H1 (cell line): ENCODE results near the gene CHRDL2. TPM values are rescaled to one million over a fixed set of nuclear protein-coding genes. Genes with fewer than 3 reads are reported as not detected.

Source experiments
- CTCF ChIA-PET: fragments of 300-600 bp; sonication (Branson Sonifier 250); formaldehyde crosslinking; loops from one replicate; lab custom pipeline; 2021; ENCODE audit not compliant: partially characterized antibody; lab: Charles Lee
- POLR2A ChIA-PET: fragments of 300-600 bp; sonication (Branson Sonifier 250); formaldehyde crosslinking; loops from one replicate; lab custom pipeline; 2021; ENCODE audit warnings: inconsistent platforms; ENCODE audit not compliant: partially characterized antibody; lab: Charles Lee
- DNase-seq, 2 experiments: peaks; one replicate each; pipeline versions ENCODE4 v3.0.0 to v3.0.0-alpha.2; 2010 to 2022; ENCODE audit warnings: low spot score in 2 of 2, low read depth in 1 of 2, mixed read lengths in 1 of 2
- FAIRE-seq: peaks from 2 replicates; lab custom pipeline; 2011; peaks lifted over from hg19 to GRCh38; lab: Jason Lieb, UNC
- H2AFZ ChIP-seq: 2 replicates; pipeline ENCODE4 v1.8.1; 2012; ENCODE audit warnings: low read length, inconsistent platforms
- H2AK5ac ChIP-seq: 2 replicates; pipeline ENCODE4 v1.6.1; 2013; ENCODE audit warnings: low read depth, low read length
- H2BK120ac ChIP-seq: replicated peaks from 2 replicates; pipeline ENCODE3; 2013; ENCODE audit warnings: low read depth, low read length, inconsistent platforms
- H2BK12ac ChIP-seq: 2 replicates; pipeline ENCODE4 v1.6.1; 2013; ENCODE audit warnings: low read depth, low read length
- H2BK15ac ChIP-seq: 2 replicates; pipeline ENCODE4 v1.6.1; 2013; ENCODE audit warnings: low read length
- H2BK20ac ChIP-seq: 2 replicates; pipeline ENCODE4 v1.6.1; 2013; ENCODE audit warnings: low read length
- H2BK5ac ChIP-seq: 2 replicates; pipeline ENCODE4 v1.6.1; 2013; ENCODE audit warnings: low read depth, low read length
- H3K14ac ChIP-seq: 2 replicates; pipeline ENCODE4 v1.6.1; 2013; ENCODE audit warnings: inconsistent platforms; ENCODE audit not compliant: insufficient read length
- H3K18ac ChIP-seq: 2 replicates; pipeline ENCODE4 v1.6.1; 2013; ENCODE audit warnings: low read length; ENCODE audit errors: extremely low read depth
- H3K23ac ChIP-seq: 2 replicates; pipeline ENCODE4 v1.6.1; 2013; ENCODE audit warnings: inconsistent platforms; ENCODE audit not compliant: insufficient read length
- H3K23me2 ChIP-seq: 2 replicates; pipeline ENCODE4 v1.6.1; 2013; ENCODE audit warnings: low read depth, low read length
- H3K27ac ChIP-seq: 2 replicates; pipeline ENCODE4 v1.6.1; 2011; ENCODE audit warnings: low read depth, low read length, inconsistent platforms
- H3K27me3 ChIP-seq, 4 experiments: replicated peaks in 1 of 4; 1 replicate in 1 of 4; 2 replicates in 3 of 4; pipeline versions ENCODE4 v1.6.1 to v1.8.1; 2011 to 2013; ENCODE audit warnings: low read length in 3 of 4, mild to moderate bottlenecking in 3 of 4, inconsistent platforms in 2 of 4, mixed read lengths in 2 of 4, moderate library complexity in 1 of 4; ENCODE audit not compliant: control insufficient read depth in 3 of 4, insufficient read depth in 3 of 4; ENCODE audit errors: extremely low read depth in 1 of 4
- H3K36me3 ChIP-seq, 4 experiments: 2 replicates each; pipeline versions ENCODE4 v1.6.1 to v1.8.1; 2011 to 2013; ENCODE audit warnings: mild to moderate bottlenecking in 4 of 4, low read length in 3 of 4, moderate library complexity in 2 of 4, control low read depth in 1 of 4, inconsistent platforms in 1 of 4; ENCODE audit not compliant: insufficient read depth in 4 of 4, control insufficient read depth in 2 of 4
- H3K4ac ChIP-seq: replicated peaks from 2 replicates; pipeline ENCODE3; 2013; ENCODE audit warnings: low read length, low read depth, mixed read lengths, inconsistent platforms; ENCODE audit not compliant: insufficient read length
- H3K4me1 ChIP-seq, 4 experiments: replicated peaks in 1 of 4; 1 replicate in 1 of 4; 2 replicates in 3 of 4; pipeline versions ENCODE4 v1.6.1 to v1.8.1; 2011 to 2013; ENCODE audit warnings: low read length in 3 of 4, inconsistent platforms in 2 of 4, mixed read lengths in 1 of 4; ENCODE audit not compliant: insufficient read depth in 4 of 4, control insufficient read depth in 3 of 4
- H3K4me2 ChIP-seq, 2 experiments: 2 replicates each; pipeline versions ENCODE4 v1.6.1 to v1.8.1; 2011 to 2013; ENCODE audit warnings: low read depth in 2 of 2, low read length in 2 of 2, control low read depth in 1 of 2, inconsistent platforms in 1 of 2, mild to moderate bottlenecking in 1 of 2; ENCODE audit not compliant: insufficient read depth in 1 of 2
- H3K4me3 ChIP-seq, 4 experiments: fragments of 200-600, 300-600 bp in 1 of 4; sonication (generic), shearing (Covaris generic), sonication (Bioruptor Twin) in 1 of 4; 2 replicates each; pipeline versions ENCODE4 v1.5.1 to v1.8.1; 2011 to 2016; ENCODE audit warnings: low read length in 4 of 4, low read depth in 3 of 4, control low read depth in 2 of 4, inconsistent platforms in 2 of 4, mild to moderate bottlenecking in 2 of 4, mixed read lengths in 1 of 4, moderate library complexity in 1 of 4; ENCODE audit not compliant: insufficient read depth in 2 of 4; ENCODE audit errors: extremely low read depth in 1 of 4
- H3K56ac ChIP-seq: replicated peaks from 2 replicates; pipeline ENCODE3; 2013; ENCODE audit warnings: low read depth, mild to moderate bottlenecking, mixed read lengths, low read length, inconsistent platforms; ENCODE audit not compliant: insufficient read length
- H3K79me1 ChIP-seq: 2 replicates; pipeline ENCODE4 v1.6.1; 2013; ENCODE audit warnings: low read depth, low read length, control low read depth
- H3K79me2 ChIP-seq, 2 experiments: 2 replicates each; pipeline versions ENCODE4 v1.6.1 to v1.8.1; 2012 to 2013; ENCODE audit warnings: low read length in 2 of 2, mild to moderate bottlenecking in 2 of 2, inconsistent platforms in 1 of 2; ENCODE audit not compliant: insufficient read depth in 2 of 2, control insufficient read depth in 1 of 2
- H3K9ac ChIP-seq, 4 experiments: replicated peaks in 1 of 4; 1 replicate in 1 of 4; 2 replicates in 3 of 4; pipeline versions ENCODE4 v1.6.1 to v1.8.1; 2011 to 2013; ENCODE audit warnings: low read depth in 3 of 4, low read length in 3 of 4, control low read depth in 2 of 4, mild to moderate bottlenecking in 2 of 4, moderate library complexity in 2 of 4, inconsistent platforms in 1 of 4; ENCODE audit errors: extremely low read depth in 1 of 4
- H3K9me3 ChIP-seq, 2 experiments: 2 replicates each; pipeline versions ENCODE4 v1.6.1 to v1.8.1; 2012 to 2013; ENCODE audit warnings: mild to moderate bottlenecking in 2 of 2, moderate library complexity in 2 of 2, control low read depth in 1 of 2, inconsistent platforms in 1 of 2, low read depth in 1 of 2, low read length in 1 of 2, mixed read lengths in 1 of 2; ENCODE audit not compliant: insufficient read depth in 2 of 2
- H4K20me1 ChIP-seq, 2 experiments: replicated peaks in 1 of 2; 2 replicates each; pipeline versions ENCODE3 to v1.8.1; 2011 to 2013; ENCODE audit warnings: inconsistent platforms in 2 of 2, low read length in 2 of 2, mild to moderate bottlenecking in 1 of 2; ENCODE audit not compliant: insufficient read depth in 2 of 2, control insufficient read depth in 1 of 2
- H4K5ac ChIP-seq: 2 replicates; pipeline ENCODE4 v1.6.1; 2013; ENCODE audit warnings: low read length, low read depth, mixed read lengths, inconsistent platforms; ENCODE audit not compliant: insufficient read length
- H4K8ac ChIP-seq: 2 replicates; pipeline ENCODE4 v1.8.0; 2013; ENCODE audit warnings: mild to moderate bottlenecking, moderate library complexity, low read length, inconsistent platforms; ENCODE audit not compliant: insufficient read depth; ENCODE audit errors: extremely low read depth
- H4K91ac ChIP-seq: replicated peaks from 2 replicates; pipeline ENCODE3; 2013; ENCODE audit warnings: low read length, mixed read lengths, inconsistent platforms; ENCODE audit not compliant: insufficient read length
- CHD1 ChIP-seq: IDR thresholded peaks from 2 replicates; pipeline ENCODE4 v1.6.1; 2012; ENCODE audit warnings: low read depth, low read length, improper control_type of control experiment
- CHD2 ChIP-seq: IDR thresholded peaks from 2 replicates; pipeline ENCODE4 v1.6.1; 2012; ENCODE audit warnings: low read length, improper control_type of control experiment
- CREB1 ChIP-seq: IDR thresholded peaks from 2 replicates; pipeline ENCODE4 v1.6.1; 2012; ENCODE audit warnings: inconsistent platforms
- E2F6 ChIP-seq: IDR thresholded peaks from 2 replicates; pipeline ENCODE4 v1.6.1; 2012; ENCODE audit warnings: inconsistent platforms
- FOSL1 ChIP-seq: IDR thresholded peaks from 2 replicates; pipeline ENCODE4 v1.6.1; 2011; ENCODE audit warnings: mild to moderate bottlenecking, low read depth, low read length, moderate library complexity; ENCODE audit not compliant: insufficient read depth
- NRF1 ChIP-seq: IDR thresholded peaks from 2 replicates; pipeline ENCODE4 v1.6.1; 2011; ENCODE audit warnings: mild to moderate bottlenecking, low read depth, low read length, improper control_type of control experiment
- RAD21 ChIP-seq, 2 experiments: IDR thresholded peaks in 1 of 2; conservative IDR thresholded peaks in 1 of 2; 2 replicates each; pipeline ENCODE4 v1.6.1; 2011; ENCODE audit warnings: low read depth in 2 of 2, low read length in 2 of 2, improper control_type of control experiment in 1 of 2, inconsistent platforms in 1 of 2, mild to moderate bottlenecking in 1 of 2, moderate library complexity in 1 of 2
- RBBP5 ChIP-seq: IDR thresholded peaks from 2 replicates; pipeline ENCODE4 v1.7.1; 2012; ENCODE audit warnings: low read depth, mild to moderate bottlenecking, inconsistent platforms, low read length, moderate library complexity, borderline replicate concordance
- SP2 ChIP-seq: IDR thresholded peaks from 2 replicates; pipeline ENCODE4 v1.6.1; 2012; ENCODE audit warnings: mild to moderate bottlenecking, low read length, inconsistent platforms
- SRF ChIP-seq: IDR thresholded peaks from 2 replicates; pipeline ENCODE4 v1.6.1; 2011; ENCODE audit warnings: mild to moderate bottlenecking, low read depth, low read length, moderate library complexity
- TAF7 ChIP-seq: optimal IDR thresholded peaks from 2 replicates; pipeline ENCODE3; 2011; ENCODE audit warnings: low read depth, mild to moderate bottlenecking, inconsistent platforms, low read length, moderate library complexity, borderline replicate concordance
- USF2 ChIP-seq: IDR thresholded peaks from 2 replicates; pipeline ENCODE4 v1.6.1; 2011; ENCODE audit warnings: low read length, improper control_type of control experiment
- WGBS, 2 experiments: shearing (Covaris generic) in 1 of 2; methylation state at CpG; one replicate each; pipeline versions ENCODE4 v1.1.6 to v1.1.7; 2013 to 2015; ENCODE audit warnings: low lambda C conversion rate in 2 of 2, mixed read lengths in 2 of 2, inconsistent platforms in 1 of 2, low coverage in 1 of 2, missing lambda C conversion rate in 1 of 2; ENCODE audit not compliant: insufficient replicate concordance in 2 of 2, insufficient coverage in 1 of 2, insufficient read length in 1 of 2; ENCODE audit errors: extremely low coverage in 1 of 2, missing lambda C conversion rate in 1 of 2; 5-methylcytosine and 5-hydroxymethylcytosine counted together
- polyA plus RNA-seq, 7 experiments: library from polyadenylated mRNA; depleted of rRNA in 3 of 7; stranded (reverse) in 5 of 7; unstranded in 2 of 7; fragments of >200 nt in 5 of 7; fragments of 200-250 nt in 2 of 7; gene quantifications; 1 replicate in 5 of 7; 2 replicates in 1 of 7; 4 replicates in 1 of 7; pipeline versions ENCODE4 v1.2.1 to v1.2.3, GENCODE V29; 2011 to 2013; ENCODE audit warnings: missing spikeins in 2 of 7, mixed read lengths in 2 of 7
- total RNA-seq: library from RNA; stranded (reverse); fragmentation: NEBNext Ultra II Directional; extraction: Animal tissue kit (Norgen Biotek cat#: 25700); gene quantifications from 2 replicates; pipeline ENCODE4 v1.2.1, GENCODE V29; 2021

The CHRDL2 gene
- total and polyA plus RNA-seq, 2 of the 8 experiments (the other 6 are each of a cell fraction or from before 2014, with no cell fraction given): 0.26 to 0.48 TPM

- Histone ChIP-seq H4K8ac (no peak overlapping the region), H2BK20ac (no peak overlapping the region), H2BK120ac (no peak overlapping the region), H3K4me2 (no peak overlapping the region), H3K79me1 (no peaks in the 10 kb centered on the region), H3K23ac (no peak overlapping the region), H2AFZ (no peak overlapping the region), H4K5ac (no peak overlapping the region), H2BK15ac (no peak overlapping the region), H4K20me1 (no peaks in the 10 kb centered on the region), H3K79me2 (no peaks in the 10 kb centered on the region), H2BK5ac (no peak overlapping the region), H3K18ac (no peak overlapping the region), H3K9me3 (no peaks in the 10 kb centered on the region), H3K27ac (no peak overlapping the region), H3K56ac (no peak overlapping the region), H3K4me1 (peaks cover 0 to 11% (median 2%) of the 10 kb centered on the region in 4 experiments; a peak in 5 of 7 replicates), H3K27me3 (0 out of 7 replicates have a peak, but pooled peaks cover 0 to 3% (median 0%) of the 10 kb centered on the region in 4 experiments), H3K36me3 (no peaks in the 10 kb centered on the region), H3K14ac (no peak overlapping the region), H4K91ac (no peak overlapping the region), H3K4ac (no peak overlapping the region), H3K4me3 (no peak overlapping the region), H2BK12ac (no peak overlapping the region), H3K9ac (no peak overlapping the region), H3K23me2 (no peaks in the 10 kb centered on the region; the same call in 1 of the 2 replicates), H2AK5ac (no peak overlapping the region)
- ChIA-PET CTCF (interaction anchor here (1.0 to 12.8 kb wide), 4 partner anchors 8 to 21 kb away, joined by 3 to 348 read pairs (median 6); no protein-coding TSS in a partner anchor), POLR2A (interaction anchor here (1.3 to 1.5 kb wide), 3 partner anchors 11 to 28 kb away, joined by 3 to 4 read pairs (median 3); partner anchors contain the start of gene RNF169)
- WGBS, 2 experiments: 91% methylated on average over 3 of the region's 3 CpGs; no CpG with 5 or more reads in 1 of the 2 experiments
- TF ChIP-seq RAD21 (IDR thresholded peaks at IDR 0.05 in 1 of 2, conservative IDR thresholded peaks at IDR 0.05 in 1 of 2; ENCODE audit: low read depth in 2 of 2, low read length in 2 of 2) (no peak), E2F6 (no peak), CREB1 (no peak), TAF7 (no peak), SP2 (no peak), NRF1 (no peak), SRF (no peak), RBBP5 (no peak), FOSL1 (no peak), CHD1 (no peak), CHD2 (no peak), USF2 (no peak)
- FAIRE-seq (no peak), DNase-seq (no peak)
Observed at GRCh38 chr11:74721479-74721835, 9.8 kb downstream of the CHRDL2 start.
